ENCODE data around the gene NFYC.
A peak's percentile ranks its signal among the peaks of the same experiment; 100 is the strongest.
"Not testable (repeated sequence)": the region's sequence is repeated elsewhere in the genome, so short reads cannot be mapped to it uniquely, and the experiment has no call there.

The NFYC gene

DNA sequence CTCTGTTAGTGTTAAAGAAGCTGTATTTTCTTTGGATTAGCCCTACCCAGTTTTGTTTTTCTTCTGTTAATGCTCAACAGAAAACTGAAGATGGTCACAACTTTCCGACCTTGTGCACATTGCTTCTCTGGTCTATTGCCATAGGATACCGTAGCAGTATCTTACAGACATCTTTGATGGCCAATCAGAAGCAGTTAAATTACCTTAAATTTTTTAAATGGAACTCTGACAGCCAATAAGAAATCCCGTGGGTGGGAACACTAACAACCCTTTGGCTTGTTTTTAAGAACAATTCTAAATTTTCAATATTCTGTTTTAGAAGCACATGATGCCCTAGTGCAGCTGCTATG is 17.2 kb downstream of the NFYC start:
- peak; percentile 100 for DNase-seq

DNA sequence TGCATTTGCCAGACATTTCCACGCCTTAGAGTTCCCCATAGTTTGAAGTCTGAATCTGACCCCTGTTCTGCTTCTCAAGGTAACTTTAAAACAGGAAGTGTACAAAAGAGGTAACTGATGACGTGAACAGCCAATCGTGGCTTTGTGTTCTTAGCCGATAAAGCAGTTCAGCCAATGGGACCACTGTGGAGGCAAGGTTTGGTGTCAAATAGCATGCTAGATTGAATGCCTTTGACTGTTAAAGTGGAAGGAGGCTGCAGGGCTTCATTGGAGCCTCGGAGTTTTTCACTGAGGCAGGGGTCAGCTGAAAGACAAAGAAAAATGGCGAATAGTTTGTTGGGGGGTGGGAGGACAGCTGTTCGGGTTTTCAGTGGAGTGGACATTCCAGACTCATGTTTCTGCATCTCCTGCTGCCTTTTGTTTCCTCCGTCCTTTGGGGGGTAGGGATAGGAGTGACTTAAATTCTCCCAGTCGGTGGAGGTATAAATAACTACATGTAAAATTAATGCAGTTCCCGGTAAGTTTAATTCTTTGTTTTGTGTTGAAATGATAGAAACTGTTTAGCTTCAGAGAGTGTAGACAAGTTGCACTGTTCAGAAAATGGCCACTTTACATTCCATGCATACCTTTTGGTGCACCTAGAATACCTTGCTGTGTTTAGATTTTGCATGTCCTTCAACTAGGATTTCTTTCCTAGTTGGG is 17.7 kb downstream of the NFYC start:
- DNase-seq = peak; percentile 100

DNA sequence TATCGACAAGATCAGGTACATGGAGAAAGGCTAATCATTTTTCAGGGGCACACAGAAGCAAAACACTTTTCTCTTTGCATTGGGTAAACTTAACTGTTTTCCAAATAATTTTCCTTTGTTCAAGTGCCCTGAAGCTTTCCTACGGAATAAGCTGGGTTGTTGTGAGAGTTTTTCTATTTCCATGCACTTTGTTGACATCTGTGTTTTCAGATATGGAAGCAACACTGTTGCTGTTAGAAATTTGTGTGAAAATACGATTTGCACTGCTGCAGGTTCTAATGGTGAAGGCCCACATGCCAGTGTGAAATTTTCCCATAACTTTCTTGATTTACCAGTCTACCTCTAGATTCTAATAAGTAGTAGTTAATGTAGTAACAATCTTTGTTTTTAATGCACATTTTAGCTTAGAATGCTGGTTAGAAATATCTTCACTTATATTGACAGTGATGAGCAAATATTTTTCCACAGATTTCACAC is 18.3 kb downstream of the NFYC start:
- DNase-seq = no peak

GRCh38 chr1:40710581-40711315 is 19.2 kb downstream of the NFYC start:
- DNase-seq = no peak

GRCh38 chr1:40711465-40712404 is 20.2 kb downstream of the NFYC start:
- DNase-seq = peak; percentile 93

DNA sequence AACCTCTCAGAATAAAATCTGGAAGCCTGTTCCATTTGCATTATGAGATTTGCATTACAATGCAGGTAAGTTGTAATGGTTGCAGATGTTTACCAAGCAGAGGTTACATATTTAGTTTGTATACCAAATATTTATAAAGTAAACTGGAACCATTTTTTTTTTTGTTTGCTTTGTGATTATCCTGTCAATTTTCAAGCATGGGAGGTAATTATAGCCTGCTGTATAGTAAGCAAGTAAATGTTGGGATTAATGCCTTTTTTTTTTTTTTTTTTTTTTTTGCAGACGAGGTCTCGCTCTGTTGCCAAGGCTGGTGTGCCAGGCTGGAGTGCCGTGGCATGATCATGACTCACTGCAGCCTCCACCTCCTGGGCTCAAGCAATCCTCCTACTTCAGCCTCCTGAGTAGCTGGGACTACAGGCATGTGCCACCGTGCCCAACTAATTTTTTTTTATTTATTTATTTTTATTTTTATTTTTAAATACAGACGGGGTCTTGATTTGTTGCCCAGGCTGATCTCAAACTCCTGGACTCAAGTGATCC is 21.0 kb downstream of the NFYC start:
- peak; percentile 99 for DNase-seq

GRCh38 chr1:40712997-40713396 is 21.5 kb downstream of the NFYC start:
- no peak for DNase-seq

GRCh38 chr1:40715491-40716059 is 24.1 kb downstream of the NFYC start:
- DNase-seq = no peak

DNA sequence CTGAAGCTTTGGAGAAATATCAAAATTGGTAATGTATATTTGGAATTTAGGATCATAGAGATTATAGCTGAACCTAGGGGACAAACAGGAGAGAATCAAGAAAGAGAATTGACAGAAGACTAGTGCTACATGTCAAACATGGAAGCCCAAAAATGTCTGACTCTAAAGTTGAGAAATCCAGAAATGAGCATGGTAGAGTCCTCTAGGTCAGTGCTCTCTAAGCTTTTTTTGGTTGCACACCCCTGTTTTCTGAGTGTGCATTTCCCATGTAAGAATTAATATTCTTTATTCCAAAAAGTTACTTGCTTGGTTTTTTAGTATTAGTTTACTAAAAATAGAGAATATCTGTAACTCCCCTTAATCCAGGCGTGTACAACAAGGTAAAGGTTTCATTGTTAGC is 25.6 kb downstream of the NFYC start:
- no peak for DNase-seq

DNA sequence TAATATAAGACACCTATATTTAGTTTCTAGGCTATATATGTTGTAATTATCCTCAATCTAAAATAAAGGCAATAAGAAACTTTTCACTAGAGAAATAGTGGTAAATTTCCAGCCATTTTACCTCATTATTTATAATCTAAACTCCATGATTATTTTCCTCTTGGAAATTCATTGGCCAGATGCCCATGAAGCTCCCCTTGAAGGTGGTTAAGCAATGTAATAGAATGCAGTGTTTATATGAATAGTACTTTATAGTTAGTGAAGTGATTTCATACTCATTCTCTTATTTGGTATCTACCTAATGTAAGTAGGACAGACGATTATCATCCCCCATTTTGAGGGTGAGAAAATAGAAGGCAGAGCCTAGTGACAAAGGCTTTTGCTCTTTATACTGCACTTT is 26.5 kb downstream of the NFYC start:
- DNase-seq = no peak

DNA sequence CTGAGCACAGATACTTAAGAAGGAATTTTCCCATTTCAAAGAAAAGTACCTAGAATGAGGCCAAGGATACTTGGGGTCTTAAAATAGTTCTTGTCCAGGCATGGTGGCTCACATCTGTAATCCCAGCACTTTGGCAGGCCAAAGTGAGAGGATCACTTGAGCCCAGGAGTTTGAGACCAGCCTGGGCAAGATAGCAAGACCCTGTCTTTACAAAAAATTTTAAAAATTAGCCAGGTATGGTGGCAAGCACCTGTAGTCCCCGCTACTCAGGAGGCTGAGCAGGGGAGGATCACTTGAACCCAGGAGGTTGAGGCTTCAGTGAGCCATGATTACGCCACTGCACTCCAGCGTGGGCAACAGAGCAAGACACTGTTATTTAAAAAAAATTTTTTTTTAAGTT is 29.0 kb downstream of the NFYC start:
- no peak for DNase-seq

DNA sequence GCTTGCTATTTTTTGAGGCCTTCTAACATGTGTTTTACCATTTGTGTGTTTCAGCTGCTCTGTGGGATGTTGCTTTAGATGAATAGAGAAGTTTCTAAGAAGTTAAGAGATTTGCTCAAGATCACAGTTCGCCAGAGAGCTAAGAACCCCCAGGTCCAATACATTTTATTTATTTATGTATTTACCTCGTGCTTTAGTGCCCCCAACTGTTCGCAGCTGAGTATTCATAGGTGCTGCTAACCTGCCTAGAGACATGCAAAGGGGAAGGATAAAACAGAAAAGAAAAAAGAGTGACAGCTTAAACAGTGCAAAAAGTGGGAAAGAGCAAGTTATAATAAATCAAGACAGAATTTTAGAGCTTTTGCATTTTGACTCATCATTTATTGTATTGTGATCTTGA is 31.1 kb downstream of the NFYC start:
- DNase-seq = no peak

- DNase-seq = no peak
Measured at GRCh38 chr1:40723196-40723955, 31.9 kb downstream of the NFYC start.

DNA sequence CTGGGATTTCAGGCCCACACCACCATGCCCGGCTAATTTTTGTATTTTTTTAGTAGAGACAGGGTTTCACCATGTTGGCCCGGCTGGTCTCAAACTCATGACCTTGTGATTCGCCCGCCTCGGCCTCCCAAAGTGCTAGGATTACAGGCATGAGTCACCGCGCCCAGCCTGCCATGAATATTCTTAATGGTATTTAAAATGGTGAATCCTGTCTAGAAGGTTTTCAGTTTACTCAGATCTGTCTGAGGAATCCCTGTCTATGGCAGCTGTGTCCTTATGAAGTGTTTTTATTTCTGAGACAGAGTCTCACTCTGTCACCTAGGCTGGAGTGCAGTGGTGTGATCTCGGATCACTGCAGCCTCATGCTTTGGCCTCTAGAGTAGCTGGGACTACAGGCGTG is 36.2 kb downstream of the NFYC start:
- DNase-seq = not testable (repeated sequence)

DNA sequence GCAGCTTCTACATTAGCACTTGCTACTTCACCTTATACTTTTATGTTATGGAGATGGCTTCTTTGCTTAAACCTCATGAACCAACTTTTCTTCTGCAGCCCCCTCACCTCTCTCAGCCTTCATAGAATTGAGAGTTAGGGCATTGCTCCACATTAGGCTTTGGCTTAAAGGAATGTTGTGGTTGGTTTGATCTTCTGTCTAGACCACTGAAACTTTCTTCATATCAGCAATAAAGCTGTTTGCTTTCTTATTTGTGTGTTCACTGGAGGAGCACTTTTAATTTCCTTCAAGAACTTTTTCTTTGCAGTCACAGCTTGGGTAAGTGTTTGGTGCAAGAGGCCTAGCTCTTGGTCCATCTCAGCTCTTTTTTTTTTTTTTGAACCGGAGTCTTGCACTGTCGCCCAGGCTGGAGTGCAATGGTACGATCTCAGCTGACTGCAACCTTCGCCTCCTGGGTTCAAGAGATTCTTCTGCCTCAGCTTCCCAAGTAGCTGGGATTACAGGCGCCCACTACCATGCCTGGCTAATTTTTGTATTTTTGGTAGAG is 37.9 kb downstream of the NFYC start:
- DNase-seq = not testable (repeated sequence)

GRCh38 chr1:40732756-40733301 is 41.3 kb downstream of the NFYC start:
- DNase-seq = no peak

DNA sequence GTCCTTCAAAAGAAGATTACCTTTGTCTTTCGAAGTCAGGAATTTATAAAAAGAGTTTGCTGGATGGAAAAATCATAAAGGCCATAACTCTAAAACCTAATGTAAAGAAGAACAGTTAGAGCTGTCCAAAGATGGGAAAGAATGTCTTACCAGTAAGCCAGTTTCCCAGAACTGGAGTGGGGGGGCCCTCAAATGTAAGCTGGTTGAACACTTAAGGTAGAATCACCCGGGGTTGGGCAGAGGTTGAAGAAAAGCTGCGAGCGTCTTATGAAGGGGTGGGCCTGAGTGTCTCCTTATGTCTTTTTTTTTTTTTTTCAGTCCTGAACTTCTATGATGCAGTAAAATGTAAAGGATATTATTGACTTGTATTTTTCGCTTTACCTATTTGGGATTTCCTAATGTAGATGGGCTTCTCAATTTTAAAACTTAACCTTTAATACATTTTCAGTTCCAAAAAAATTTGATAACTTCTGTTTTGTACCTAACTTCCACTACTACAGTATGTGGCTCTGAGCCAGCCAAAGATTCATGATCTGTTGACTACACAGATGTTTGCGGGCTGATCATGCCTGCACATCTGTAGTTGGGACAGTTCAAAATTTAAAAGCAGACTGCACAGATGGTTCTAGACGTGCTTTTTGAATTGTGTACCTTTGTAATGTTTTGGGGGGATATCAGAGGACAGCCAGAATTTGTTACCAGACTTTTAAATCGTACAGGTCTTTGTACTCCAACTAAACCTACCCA is 43.6 kb downstream of the NFYC start:
- DNase-seq = no peak

DNA sequence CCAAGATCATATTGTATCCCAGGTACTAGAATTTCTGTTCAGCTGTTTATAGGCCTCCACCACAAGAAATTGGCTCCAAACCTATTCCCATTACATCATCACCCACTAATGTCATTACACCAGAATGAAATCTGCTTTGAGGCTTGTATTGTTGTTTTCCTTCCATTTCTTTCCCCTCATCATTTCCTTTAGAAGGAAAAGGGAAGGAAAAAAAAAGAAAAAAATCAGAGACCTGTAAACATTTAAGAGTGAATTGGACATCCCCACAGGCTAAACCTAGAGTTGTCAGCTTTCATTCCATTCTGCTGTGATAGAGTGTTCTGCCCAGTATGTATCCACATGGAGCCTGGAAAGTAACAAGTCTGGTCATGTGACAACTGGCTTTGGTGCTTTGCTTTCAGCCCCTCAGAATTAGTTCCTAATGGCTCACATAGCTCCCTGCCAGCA is 44.6 kb downstream of the NFYC start:
- DNase-seq = no peak

GRCh38 chr1:40738831-40739230 is 47.3 kb downstream of the NFYC start:
- DNase-seq = no peak

GRCh38 chr1:40739455-40740008 is 48.0 kb downstream of the NFYC start:
- DNase-seq = no peak

Data from NCI-H748 treated with DMSO at 0.1 percent for 48 hours (cell line).